ENCODE results near the gene ARF6.

The ARF6 gene

GRCh38 chr14:49939884-49940510 lies 47.1 kb downstream of the ARF6 start:
- FAIRE-seq (peak; percentile 35), DNase-seq (ENCODE audit: low spot score) (no peak)

GRCh38 chr14:49940808-49941421 lies 48.0 kb downstream of the ARF6 start:
- DNase-seq (ENCODE audit: low spot score) (no peak), FAIRE-seq (no peak)

DNA sequence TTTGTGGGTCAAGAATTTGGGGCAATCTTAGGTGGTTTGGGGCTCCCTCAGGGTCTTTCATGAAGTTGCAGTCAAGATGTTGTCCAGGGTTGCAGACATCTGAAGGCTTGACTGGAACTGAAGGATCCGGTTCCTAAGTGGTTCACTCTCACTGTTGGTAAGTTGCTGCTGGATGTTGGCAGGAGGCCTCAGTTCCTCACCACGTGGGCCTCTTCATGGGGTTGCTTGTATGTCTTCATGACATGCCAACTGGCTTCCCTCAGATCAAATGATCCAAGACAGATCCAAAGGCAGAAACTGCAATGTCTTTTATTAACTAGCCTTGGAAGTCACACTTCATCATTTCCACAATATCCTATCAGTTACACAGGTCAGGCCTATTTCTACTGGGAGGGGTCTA lies 49.2 kb downstream of the ARF6 start:
- FAIRE-seq (no peak), DNase-seq (ENCODE audit: low spot score) (no peak)

DNA sequence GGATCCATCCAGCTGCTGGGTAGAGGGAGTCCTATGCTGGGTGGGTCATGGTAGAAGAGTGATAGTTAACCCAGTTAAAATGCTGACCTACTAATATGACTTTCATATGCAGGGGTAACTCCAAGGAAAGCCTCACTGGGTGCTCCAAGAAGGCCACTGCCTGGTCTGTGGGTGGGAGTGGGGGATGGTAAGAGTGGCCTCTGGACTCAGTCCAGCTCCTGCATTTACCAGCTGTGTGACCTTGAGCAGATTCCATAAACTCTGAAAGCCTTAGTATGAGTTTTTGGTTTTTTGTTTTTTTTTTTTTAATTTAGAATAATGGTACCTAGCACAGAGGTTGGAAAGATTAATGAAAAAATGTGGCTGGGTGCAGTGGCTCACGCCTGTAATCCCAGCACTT lies 51.6 kb downstream of the ARF6 start:
- DNase-seq (ENCODE audit: low spot score) (no peak), FAIRE-seq (no peak)

DNA sequence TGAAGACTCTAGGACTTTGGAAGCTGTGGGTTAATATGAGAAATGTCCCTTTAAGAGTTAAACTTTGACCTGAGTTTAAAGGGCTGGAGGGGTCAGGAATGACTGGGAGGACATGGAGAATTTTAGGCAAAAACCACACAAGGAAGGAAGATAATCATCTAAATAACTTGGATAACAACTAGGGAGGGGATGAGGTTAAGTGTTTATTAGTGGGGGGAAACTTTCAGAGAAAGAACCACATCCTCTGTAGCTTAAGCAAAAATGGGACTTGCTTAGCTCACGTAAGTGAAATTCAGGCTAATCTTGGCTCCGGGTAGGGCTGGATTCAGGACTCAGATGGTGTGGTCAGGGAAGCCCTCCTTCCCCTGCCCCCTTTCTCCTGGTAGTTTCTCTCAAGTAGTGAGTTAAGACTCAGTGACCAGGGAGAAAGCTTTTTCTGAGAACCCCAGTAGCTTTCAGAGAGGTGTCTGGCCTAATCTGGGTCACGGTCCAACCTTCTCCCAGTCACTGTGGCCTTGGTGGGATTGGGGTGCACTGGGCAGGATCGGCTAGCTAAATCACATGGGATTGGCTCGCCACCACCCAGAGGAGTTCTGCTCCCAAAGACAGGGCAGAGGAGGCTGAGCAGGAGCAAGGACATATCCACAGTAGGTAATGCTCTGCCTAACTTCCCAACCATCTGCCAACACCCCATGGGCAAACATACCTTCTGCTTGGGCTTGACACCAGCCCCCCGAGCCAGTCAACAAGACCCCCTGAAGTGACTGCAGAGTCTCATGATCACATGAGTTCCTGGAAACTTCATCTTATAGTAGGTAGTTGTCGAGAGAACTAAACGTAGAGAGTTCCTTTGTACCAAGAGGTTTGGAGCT lies 52.8 kb downstream of the ARF6 start:
- FAIRE-seq (no peak), DNase-seq (ENCODE audit: low spot score) (no peak)
